TTC549 (cell line): ENCODE results near the gene GDPD5.

Source experiments
- FAIRE-seq: peaks from 2 replicates; lab custom pipeline; 2012; peaks lifted over from hg19 to GRCh38; lab: Jason Lieb, UNC

The GDPD5 gene

DNA sequence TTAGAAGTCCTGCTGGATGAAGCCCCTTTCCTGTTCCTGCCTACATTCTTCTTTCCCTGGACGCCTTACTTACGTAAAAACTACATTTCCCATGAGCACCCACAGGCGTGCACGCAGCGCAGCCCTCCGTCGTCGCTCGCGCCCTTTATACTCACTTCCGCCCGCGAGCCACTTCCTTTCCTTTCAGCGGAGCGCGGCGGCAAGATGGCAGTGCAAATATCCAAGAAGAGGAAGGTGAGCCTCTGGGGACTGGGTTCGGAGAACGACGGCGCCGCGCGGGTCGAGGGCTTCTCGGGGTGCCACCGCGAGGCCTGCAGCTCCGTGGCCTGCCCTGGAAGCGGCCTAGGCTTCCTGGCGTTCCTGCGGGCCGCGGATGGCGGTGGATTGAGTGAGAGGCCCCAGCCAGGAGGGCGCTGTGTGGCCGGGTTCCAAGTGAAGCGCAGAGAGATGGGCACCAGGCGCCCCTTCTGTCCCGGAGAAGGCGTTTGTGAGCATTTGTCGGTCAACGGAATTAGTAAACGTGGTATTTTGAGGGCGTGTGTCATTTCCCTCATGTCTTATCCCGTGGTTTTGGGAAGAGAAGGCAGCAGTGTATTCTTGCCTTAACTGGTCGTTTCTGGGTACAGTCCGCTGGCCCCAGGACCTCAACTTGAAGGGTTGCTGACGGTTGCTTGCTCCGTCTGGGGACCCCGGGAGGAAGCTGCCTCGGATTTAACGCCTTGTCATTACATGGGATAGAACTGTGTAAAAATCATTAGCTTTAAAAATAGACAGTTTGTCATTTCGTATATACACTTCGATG is 126.2 kb downstream of the GDPD5 start, which contains the start of gene RPS3:
RPS3 (plus strand) TSS at position 175 of the 802 bp plus-strand sequence; CDS start at position 205, 30 bp downstream.
- peak; percentile 39 for FAIRE-seq

DNA sequence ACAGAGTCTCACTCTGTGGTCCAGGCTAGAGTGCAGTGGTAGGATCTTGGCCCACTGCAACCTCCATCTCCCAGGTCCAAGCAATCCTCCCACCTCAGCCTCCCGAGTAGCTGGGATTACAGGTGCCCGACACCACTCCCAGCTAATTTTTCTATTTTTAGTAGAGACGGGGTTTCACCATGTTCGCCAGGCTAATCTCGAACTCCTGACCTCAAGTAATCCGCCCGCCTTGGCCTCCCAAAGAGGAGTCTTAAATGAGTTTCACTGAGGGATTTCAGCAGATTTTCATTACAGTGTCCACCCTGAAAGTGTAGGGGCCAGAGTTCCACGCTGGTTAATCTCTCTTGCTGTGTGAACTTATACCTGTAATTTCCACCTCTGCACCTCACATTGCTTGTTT is 126.8 kb downstream of the GDPD5 start:
- FAIRE-seq = no peak

DNA sequence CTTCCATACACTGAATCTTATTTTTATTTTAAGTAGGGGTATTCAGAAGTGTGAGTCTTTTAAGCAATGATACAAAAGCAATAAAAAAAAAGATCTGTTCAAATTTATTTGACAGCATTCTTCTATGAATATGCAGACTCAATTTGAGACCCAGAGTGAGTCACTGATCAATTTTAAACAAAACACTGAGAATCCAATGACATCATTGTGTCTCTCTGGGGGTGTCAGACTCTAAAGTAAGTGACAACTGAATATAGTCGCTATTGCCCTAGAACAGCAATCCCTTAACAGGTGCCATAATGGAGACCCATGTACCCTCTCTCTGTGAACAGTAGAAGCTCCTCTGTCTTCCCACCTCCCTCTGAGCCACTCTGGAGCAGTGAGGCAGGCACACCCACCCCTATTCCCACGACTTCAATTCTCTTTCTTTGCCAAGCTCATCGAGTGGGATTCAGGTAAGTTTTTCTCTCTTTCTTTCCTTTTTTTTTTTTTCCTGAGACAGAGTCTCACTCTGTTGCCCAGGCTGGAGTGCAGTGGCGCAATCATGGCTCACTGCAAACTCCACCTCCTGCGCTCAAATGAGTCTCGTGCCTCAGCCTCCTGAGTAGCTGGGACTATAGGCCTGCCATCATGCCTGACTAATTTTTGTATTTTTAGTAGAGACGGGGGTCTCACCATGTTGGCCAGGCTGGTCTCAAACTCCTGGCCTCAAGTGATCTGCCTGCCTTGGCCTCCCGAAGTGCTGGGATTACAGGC is 131.5 kb downstream of the GDPD5 start:
- FAIRE-seq = no peak

DNA sequence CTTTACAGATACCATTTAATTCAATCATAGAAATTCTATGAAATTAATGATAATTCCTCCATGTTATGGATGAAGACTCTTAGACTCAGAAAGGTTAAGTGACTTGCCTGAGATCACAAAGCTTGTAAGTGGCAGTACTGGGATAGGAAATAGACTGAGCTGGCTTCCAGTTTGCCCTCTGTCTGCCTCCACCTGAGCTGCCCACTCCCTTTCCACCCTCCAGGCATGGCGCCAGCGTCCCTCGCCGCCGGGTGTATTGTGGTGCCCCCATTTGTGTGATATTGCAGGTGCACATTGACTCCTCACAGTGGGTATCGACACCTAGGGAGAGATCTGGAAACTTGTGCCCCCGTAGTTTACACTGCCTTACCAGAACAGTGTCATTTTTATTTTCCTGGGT is 135.8 kb downstream of the GDPD5 start:
- no peak for FAIRE-seq

DNA sequence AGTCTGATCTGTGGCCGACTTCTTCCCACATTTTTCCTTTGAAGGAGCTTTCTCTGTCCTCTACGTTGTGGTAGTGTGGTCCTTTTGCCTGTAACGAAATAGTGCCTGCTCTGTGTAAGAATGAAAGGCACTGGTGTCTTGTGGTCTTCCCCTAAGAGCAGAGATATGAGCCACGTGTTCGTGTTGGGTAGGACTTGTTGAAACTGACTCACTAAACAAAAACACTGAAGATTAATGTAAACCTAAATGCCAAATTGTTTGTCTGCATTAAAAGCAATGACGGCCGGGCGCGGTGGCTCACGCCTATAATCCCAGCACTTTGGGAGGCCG is 136.5 kb downstream of the GDPD5 start:
- no peak for FAIRE-seq

DNA sequence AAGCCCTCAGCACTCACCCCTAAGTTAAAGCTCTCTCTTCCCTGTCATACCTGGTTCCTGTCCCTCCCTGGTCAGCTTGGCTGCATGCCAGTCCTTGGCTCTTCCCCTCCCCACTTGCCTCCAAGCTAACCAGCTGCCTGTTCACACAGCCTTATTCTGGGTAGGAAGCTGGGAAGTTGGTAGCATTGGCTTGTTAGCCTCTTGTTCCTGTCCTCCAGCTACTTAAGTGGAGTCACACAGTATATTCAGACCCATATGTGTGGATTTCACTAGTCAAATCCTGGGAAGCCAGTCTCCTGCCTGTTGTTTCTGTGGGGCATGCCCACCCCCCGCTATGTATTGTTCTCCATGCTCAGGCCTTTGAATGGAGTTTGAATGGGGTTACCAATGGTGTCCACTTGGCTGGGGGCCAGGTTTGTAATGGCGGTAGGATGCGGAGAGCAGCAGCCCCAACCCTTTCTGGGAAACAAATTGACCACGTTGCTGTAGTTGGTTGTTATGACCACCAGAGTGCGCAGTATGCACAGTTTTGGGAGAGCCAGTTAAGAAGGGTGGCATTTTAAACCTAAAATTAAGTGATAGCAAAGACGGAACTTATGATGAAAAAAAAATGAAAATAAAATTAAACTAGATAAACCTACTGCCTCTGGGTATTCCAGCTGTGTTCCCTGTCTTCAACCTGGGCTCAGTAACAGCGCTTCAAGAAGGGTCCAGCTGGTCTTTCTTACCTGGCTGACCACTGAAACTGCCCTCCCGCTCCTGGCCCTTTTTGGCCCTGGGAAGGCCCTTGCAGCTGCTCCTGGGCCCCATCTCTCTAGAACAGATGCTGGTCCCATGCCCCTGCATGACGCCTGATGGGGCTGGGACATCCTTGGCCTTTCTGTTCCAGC is 137.1 kb downstream of the GDPD5 start:
- FAIRE-seq = peak; percentile 73

DNA sequence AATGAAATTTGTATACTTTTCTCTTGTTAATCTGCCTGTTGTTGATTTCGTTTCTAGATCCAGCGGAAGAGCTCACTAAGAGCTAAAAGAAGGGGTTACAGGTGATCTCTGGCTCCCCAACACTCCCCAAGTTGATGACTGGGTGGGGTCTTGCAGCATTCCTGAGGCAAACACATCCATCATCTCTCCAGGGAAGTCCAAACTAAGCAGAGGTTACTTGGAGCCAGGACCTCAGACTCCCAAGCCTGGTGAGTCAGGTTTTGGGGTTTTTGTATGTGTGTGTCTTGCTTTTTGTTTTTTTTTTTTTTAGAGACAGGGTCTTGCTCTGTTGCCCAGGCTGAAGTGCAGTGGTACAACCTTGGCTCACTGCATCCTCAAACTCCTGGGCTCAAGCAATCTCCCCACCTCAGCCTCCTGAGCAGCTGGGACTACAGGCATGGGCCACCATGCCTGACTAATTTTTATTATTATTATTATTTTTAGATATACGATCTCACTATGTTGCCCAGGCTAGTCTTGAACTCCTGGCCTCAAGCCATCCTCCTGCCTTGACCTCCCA is 137.9 kb downstream of the GDPD5 start:
- no peak for FAIRE-seq

DNA sequence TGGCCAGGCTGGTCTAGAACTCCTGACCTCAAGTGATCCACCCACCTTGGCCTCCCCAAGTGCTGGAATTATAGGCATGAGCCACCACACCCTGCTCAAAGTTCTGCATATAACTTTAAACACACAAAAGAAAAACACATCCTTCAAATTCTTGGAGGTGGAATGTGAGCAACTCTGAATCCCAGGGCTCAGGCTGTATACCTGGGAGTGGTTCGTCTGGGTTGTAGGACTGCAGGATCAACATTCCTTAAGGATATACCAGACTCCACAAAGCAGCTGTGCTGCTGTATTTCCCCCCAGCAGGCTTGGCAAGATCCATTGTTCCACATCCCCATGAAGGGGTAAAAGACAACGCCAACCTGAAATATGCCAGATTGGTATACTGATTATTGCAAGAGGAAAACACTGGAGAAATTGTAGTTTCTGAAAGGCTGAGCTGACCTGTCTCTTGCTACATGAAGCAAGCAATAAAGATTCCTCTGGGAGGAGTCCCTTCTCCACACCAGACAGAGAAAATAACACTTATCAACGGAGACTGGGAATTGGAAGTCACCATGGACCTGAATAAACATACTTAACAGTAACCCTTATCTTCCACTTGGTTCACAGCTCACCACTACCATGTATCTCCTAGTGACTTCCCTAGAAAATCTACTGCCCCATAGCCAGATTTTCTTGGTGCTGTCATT is 138.7 kb downstream of the GDPD5 start:
- no peak for FAIRE-seq
